ENCODE measurements around the gene MOV10L1.

Gene MOV10L1

GRCh38 chr22:50138041-50138440 lies 48.2 kb downstream of the MOV10L1 start:
- H3K36me3 ChIP-seq, result no peaks in the 10 kb centered on the region

DNA sequence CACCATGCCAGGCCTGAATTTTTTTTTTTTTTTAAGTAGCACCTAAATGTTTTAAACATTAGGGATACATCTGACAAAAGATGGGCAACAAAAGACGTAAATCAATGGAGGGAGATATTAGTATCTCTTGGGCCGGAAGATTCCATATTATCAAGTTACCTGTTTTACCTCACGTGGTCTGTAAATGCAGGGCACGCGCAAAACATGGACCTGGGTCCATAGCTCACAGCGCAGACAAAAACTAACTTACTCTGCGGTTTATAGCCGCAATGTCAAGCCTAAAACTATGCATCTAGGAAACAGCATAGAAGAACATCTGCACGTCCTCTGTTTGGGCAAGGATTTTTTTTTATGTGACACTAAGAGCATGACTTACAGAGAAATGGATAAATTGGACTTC lies 49.2 kb downstream of the MOV10L1 start:
- no peak for TF ChIP-seq CTCF (IDR thresholded peaks at IDR 0.05; ENCODE audit: low read depth, low read length)
- no peaks in the 10 kb centered on the region for H3K27me3 ChIP-seq (ENCODE audit: insufficient read depth, low read depth, severe bottlenecking)
- no peaks in the 10 kb centered on the region for H3K9me3 ChIP-seq (ENCODE audit: severe bottlenecking)
- DNase-seq, result no peak
- H3K27ac ChIP-seq, result no peak overlapping the region
- no peak overlapping the region for H3K4me3 ChIP-seq (ENCODE audit: low read depth, low read length)
- no peaks in the 10 kb centered on the region for H3K36me3 ChIP-seq

More at GRCh38 chr22:50138041-50138440, 48.2 kb downstream of the MOV10L1 start:
- H3K27me3 ChIP-seq (ENCODE audit: insufficient read depth, low read depth, severe bottlenecking), result no peaks in the 10 kb centered on the region
- no peak overlapping the region for H3K4me3 ChIP-seq (ENCODE audit: low read depth, low read length)
- H3K9me3 ChIP-seq (ENCODE audit: severe bottlenecking), result no peaks in the 10 kb centered on the region
- no peak for DNase-seq
- H3K27ac ChIP-seq, result no peak overlapping the region
- TF ChIP-seq CTCF (IDR thresholded peaks at IDR 0.05; ENCODE audit: low read depth, low read length), result no peak

- Histone ChIP-seq H3K27me3 (ENCODE audit: insufficient read depth, low read depth, severe bottlenecking) (no peaks in the 10 kb centered on the region), H3K27ac (no peak overlapping the region), H3K4me3 (ENCODE audit: low read depth, low read length) (no peak overlapping the region), H3K36me3 (no peaks in the 10 kb centered on the region), H3K9me3 (ENCODE audit: severe bottlenecking) (no peaks in the 10 kb centered on the region)
- DNase-seq, result no peak
- no peak for TF ChIP-seq CTCF (IDR thresholded peaks at IDR 0.05; ENCODE audit: low read depth, low read length)
Observed at GRCh38 chr22:50139843-50140415, 50.1 kb downstream of the MOV10L1 start.

- no peak overlapping the region for H3K27ac ChIP-seq
- no peak for DNase-seq
- H3K4me3 ChIP-seq (ENCODE audit: low read depth, low read length), result no peak overlapping the region
- H3K27me3 ChIP-seq (ENCODE audit: insufficient read depth, low read depth, severe bottlenecking), result no peaks in the 10 kb centered on the region
- no peaks in the 10 kb centered on the region for H3K9me3 ChIP-seq (ENCODE audit: severe bottlenecking)
- H3K36me3 ChIP-seq, result no peaks in the 10 kb centered on the region
- no peak for TF ChIP-seq CTCF (IDR thresholded peaks at IDR 0.05; ENCODE audit: low read depth, low read length)
Observed at GRCh38 chr22:50140615-50141014, 50.8 kb downstream of the MOV10L1 start.

DNA sequence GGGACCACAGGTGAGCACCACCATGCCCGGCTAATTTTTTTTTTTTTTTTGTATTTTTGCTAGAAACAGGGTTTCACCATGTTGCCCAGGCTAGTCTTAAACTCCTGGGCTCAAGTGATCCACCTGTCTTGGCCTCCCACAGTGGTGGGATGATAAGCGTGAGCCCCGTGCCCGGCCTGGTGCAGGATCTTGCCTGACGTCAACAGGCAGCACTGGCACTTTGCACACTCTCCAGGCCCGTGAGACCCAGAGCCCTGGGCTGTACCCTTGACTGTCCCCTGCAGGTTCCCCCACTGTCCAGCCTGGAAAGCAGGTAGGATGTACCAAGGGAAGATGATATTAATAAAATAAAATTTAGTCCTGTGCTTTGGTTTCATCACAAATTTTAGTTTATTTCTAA lies 51.7 kb downstream of the MOV10L1 start:
- no peak for TF ChIP-seq CTCF (IDR thresholded peaks at IDR 0.05; ENCODE audit: low read depth, low read length)
- Histone ChIP-seq H3K9me3 (ENCODE audit: severe bottlenecking) (no peaks in the 10 kb centered on the region), H3K36me3 (no peaks in the 10 kb centered on the region), H3K27ac (no peak overlapping the region), H3K4me3 (ENCODE audit: low read depth, low read length) (no peak overlapping the region), H3K27me3 (ENCODE audit: insufficient read depth, low read depth, severe bottlenecking) (no peaks in the 10 kb centered on the region)
- no peak for DNase-seq

DNA sequence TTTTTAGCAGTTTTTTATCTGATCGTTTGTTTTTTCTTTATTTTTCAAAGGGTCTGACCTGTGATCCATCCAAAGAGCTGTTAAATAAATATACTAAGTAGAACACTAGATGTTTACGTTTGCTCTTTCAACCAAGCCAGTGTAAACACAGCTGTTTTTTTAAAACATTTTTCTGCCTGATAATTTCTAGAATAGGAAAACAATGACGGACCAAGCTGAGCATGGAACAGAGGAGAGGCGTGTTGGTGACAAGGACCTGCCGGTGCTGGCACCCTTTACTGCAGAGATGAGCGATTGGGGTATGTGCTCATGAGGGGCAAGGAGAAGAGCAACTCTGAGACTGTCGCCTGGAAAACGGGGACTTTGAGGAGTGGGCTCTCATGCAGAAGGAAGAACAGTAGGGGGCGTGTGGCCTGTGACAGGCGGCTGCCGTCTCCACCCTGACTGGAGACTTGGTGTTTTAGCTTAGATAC lies 52.1 kb downstream of the MOV10L1 start:
- TF ChIP-seq CTCF (IDR thresholded peaks at IDR 0.05; ENCODE audit: low read depth, low read length), result peak; percentile 58
- DNase-seq, result no peak
- no peak overlapping the region for H3K4me3 ChIP-seq (ENCODE audit: low read depth, low read length)
- H3K9me3 ChIP-seq (ENCODE audit: severe bottlenecking), result no peaks in the 10 kb centered on the region
- H3K36me3 ChIP-seq, result no peaks in the 10 kb centered on the region
- H3K27me3 ChIP-seq (ENCODE audit: insufficient read depth, low read depth, severe bottlenecking), result no peaks in the 10 kb centered on the region
- no peak overlapping the region for H3K27ac ChIP-seq
